ENCODE results near the gene MOXD1.
"Not testable (repeated sequence)": the region's sequence is repeated elsewhere in the genome, so short reads cannot be mapped to it uniquely, and the experiment has no call there.

MOXD1 gene

DNA sequence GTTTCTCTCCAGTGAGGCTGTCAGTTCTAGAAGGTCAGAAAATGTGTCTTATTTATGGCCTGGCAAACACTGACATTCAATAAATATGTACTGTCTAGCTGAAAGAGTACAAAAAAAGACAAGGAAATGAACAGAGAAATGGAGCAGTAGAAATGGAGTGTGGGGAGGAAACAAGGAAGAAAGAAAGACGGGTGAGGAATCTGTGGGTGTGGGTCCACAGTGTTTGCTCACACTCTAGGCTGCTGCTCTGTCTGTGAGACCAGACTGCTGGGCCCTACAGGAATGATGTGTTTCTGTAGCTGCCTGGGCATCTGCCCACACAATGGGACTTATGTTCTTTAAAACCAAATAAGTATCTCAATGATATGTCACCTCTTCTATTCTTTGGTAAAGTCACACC, 114.2 kb downstream of the MOXD1 start:
- no peak overlapping the region for H3K27ac ChIP-seq
- no peak for DNase-seq (ENCODE audit: low read depth, low spot score)

DNA sequence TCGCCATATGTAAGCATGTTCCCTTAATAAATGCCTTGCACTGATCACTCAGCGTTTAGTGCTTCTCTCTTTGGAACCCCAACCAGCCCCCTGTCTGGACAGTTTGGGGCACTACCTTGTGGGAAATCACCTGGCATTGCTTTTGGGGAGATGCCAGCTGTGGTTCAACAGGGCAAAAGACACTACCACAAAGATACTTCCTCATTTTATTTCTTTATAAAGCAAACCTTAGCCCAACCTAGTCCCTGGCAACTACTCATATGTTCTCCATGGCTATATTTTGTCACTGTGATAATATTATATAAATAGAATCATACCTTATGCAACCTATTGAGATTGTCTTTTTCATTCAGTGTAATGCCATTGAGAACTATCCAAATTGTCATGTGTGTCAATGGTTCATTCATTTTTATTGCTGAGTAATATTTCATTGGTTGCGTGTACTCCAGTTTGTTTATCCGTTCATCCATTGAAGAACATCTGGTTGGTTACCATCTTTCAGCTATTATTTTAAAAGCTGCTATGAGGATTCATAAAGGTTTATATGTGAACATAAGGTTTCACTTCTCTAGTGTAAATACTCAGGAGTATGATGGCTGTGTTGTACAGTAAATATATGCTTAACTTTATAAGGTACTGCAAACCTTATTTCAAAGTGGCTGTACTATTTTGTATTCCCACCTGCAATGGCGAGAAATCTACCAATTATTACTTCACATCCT, 114.8 kb downstream of the MOXD1 start:
- DNase-seq (ENCODE audit: low read depth, low spot score): no peak
- H3K27ac ChIP-seq: no peak overlapping the region

DNA sequence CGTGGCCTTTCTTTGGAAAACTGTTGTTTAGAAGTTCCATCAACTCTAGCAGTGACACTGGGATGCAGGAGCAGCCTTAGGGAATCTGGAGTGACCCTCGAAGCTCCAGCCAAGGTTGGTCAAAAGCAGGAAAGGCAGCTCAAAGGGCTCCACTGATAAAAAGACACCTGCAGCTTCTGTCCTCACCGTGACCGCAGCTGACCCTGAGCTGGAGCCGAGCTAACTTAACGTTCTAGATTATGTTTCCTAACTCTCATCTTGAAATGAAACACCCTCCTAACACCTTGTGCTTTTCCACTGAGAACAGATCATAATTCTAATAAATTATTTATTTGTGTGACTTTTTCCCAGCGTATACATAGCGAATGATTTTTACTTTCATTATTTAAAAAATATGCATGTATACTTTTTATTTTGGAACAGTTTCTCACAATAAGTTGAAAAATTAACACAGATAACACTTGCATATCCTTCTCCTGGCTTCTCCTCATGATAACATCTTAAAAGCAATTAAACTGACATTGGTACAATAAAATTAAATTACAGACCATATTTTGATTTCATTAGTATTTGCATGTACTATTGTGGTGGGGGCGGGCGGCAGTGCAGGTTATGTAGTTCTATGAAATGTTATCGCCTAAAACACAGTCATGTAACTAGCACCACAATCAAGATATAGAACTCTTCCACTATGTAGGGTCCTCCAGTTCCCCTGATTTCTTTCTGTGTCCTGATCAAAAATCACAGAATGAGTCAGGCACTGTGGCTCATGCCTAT, 116.1 kb downstream of the MOXD1 start:
- H3K27ac ChIP-seq: no peak overlapping the region
- no peak for DNase-seq (ENCODE audit: low read depth, low spot score)

DNA sequence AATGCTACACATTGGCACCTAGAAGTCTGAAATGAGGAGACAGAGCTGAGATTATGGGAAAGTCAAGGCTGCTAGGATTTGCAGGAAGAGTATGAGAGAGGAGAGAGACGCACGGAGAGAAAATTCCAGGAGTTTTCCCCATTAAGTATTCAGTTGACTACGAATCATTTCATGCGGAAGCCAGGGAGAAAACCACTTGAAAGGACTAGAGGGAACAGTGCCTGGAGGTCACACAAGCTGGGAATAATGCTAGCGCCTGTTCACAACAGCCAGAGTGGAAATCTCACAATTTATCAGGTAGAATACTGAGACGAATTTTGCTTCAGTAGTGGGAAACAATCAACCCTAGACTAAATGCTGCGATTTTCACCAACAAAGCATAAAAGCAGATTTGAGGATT, 118.6 kb downstream of the MOXD1 start:
- H3K27ac ChIP-seq: no peak overlapping the region
- DNase-seq (ENCODE audit: low read depth, low spot score): no peak

DNA sequence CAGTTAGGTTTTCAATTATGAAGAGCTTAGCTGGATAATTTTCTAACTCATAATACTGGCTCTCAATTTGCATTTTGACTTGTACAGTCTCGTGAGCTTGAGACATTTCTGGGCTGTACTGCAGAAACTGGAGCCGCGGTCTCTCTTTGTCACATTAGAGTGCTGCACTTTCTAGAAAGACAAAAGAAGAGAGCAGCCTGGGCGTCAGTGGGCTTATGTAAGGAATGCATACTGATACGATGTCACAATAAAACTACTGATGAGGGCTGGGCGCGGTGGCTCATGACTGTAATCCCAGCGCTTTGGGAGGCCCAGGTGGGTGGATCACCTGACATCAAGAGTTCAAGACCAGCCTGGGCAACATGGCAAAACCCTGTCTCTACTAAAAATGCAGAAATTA, 120.8 kb downstream of the MOXD1 start:
- no peak overlapping the region for H3K27ac ChIP-seq
- no peak for DNase-seq (ENCODE audit: low read depth, low spot score)

DNA sequence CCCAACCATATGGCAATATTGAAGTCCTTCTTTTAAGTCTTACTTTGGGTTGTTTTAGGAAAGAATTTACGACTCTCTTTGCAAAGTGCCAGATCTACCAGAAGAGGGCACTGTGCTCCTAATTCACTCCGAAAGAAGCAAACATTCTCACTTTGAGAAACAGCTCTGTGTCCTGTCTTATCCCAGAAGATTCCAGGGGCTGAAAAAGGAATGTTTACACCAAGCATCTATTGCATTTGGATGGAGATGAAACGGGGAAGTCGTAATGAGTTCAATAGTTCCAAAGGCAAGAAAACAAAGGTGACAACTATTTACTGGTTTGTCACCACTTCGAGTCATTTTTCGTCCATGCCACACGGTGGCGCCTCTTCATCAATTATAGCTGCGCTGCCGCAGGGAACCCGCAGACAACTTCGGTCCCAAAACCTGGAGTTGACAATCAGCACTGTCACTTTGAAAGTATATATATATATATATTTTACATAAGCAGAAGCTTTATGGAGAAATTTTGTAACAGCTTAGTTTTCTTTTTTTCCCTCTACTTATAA, 121.6 kb downstream of the MOXD1 start:
- DNase-seq (ENCODE audit: low read depth, low spot score): no peak

DNA sequence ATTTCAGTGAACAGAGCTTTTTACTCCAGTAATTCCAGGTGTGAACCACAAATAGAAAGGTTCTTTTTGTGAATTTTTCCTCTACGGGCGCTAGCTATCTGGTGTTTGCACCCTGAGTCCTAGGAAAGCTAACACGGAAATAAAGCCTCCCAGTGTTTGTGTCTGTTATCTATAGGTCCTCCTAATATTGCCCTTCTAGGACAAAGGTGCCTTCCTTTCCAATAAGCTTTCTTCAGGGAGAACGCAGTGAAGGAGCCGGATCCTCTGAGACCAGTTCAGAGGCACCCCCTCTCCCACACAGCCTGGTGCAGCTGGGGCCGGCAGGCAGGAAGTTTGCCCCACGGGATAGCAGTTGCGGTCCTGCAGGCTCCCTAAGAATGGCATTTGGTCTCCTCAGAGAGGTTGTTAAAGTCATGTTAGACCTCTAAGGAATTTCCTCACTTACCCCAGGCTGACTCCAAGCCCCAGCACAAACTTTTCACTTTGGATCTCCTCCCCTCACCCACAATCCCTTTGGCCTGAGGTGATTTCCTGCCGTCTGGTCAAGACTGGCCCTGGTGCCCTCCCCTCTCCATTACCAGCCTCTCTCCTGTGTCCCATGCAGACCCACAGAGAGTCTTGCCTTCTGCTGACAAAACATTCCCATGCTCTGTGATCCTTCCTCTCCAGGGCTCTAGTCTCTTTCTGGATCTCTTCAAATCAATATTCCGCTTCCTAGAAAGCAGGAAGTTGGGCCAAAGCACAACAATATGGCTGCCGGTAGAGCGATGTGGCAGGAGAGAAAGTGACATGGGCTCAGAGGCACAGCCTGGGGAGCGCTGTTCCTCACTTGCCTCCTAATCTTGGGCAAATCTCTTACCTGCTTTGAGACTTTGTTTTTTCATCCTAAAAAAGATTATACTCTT, 126.0 kb downstream of the MOXD1 start:
- no peak overlapping the region for H3K27ac ChIP-seq
- no peak for DNase-seq (ENCODE audit: low read depth, low spot score)

More for the DNA sequence above, 121.6 kb downstream of the MOXD1 start:
- no peak overlapping the region for H3K27ac ChIP-seq

DNA sequence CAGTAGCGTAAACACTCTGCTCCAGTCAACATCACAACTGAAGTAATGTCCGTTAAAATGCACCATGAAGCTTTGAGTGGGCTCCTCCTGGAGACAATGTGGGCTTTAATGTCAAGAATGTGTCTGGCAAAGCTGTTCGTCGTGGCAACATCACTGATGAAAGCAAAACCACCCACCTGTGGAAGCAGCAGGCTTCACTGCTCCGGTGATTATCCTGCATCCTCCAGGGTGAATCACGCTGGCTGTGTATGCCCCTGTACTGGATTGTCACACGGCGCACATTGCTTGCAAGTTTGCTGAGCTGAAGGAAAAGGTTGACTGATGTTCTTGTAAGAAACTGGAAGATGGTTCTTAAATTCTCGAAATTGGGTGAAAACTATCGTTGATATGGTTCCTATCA, 128.5 kb downstream of the MOXD1 start:
- no peak for DNase-seq (ENCODE audit: low read depth, low spot score)
- H3K27ac ChIP-seq: no peak overlapping the region

DNA sequence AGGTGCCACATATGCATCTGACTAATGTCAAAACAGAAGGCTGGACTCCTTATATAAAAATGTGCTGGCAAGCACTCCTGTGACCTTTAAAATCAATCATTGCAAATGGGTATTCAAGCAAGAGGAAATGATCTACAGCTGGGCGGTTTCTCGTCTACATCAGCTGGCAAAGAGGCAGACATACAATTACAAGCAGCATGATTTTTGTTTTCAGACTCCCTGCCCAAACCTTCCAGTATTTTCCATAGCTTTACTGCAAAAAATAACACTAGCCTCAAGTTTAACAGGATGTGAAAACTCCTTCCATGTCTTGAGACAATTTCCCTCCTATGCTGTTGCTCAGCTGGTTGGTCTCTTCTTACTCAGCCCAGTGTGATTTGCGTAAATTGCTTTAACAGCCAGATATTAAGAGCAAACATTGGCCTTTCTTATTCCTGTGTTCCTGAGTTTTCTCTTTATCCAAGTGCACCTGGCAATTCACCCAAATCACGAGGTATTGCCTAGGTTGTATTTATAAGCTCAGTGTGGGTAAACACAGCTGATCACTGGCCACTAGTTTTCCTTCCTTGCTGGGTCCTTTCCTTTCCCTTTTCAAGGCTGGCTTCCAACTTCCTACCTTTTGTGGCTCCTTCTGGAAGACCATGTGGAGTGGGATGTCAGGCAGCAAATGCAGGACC, 130.4 kb downstream of the MOXD1 start:
- no peak overlapping the region for H3K27ac ChIP-seq
- no peak for DNase-seq (ENCODE audit: low read depth, low spot score)

DNA sequence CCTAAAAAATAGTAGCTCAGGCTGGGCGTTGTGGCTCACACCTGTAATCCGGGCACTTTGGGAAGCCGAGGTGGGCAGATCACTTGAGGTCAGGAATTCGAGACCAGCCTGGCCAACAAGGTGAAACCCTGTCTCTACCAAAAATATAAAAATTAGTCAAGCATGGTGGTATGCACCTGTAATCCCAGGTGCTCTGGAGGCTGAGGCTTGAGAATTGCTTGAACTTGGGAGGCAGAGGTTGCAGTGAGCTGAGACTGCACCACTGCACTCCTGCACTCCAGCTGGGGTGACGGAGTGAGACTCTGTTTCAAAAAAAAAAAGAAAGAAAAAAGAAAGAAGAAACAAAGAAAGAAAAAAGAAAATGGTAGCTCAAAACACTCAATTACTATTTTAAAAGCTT, 132.6 kb downstream of the MOXD1 start:
- H3K27ac ChIP-seq; DNase-seq (ENCODE audit: low read depth, low spot score): not testable (repeated sequence)

DNA sequence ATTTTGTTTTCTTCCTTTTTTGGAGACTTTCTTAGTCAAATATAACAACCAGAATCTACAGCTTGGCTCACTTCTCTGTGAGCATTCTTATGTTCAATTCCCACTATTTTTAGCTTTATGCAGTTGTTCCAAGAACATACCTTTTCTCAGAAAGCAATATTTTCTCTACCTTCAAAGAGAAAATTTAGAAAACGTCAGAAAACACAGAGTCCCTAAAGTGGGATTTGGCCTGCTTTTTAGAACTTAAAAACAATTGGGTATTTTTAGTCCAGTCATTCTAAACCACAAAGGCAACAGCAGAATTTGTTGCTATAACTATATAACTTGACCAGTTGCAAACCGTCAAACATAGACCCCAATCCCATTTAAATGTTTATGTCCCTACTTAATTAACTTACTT, 133.1 kb downstream of the MOXD1 start:
- no peak for DNase-seq (ENCODE audit: low read depth, low spot score)
- H3K27ac ChIP-seq: no peak overlapping the region

DNA sequence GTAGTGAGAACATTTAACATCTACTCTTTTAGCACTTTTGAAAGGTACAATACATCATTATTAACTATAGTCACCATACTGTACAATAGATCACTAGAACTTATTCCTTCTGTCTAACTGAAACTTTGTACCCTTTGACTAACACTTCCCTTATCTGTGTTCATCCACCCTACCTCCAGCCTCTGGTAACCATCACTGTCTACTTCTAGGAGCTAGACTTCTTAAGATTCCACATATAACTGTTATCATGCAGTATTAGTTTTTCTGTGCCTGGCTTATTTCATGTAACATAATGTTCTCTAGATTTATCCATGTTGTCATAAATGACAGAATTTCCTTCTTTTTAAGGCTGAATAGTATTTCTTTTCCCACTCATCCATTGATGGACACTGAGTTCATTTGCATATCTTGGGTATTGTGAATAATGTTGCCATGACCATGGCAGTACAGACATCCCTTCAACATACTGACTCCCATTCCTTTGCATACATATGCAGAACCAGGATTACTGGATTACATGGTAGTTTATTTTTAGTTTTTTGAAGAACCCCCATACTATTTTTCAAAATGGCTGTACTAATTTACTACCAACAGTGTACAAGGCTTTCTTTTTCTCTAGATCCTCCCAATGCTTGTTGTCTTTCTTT, 135.7 kb downstream of the MOXD1 start:
- no peak for DNase-seq (ENCODE audit: low read depth, low spot score)
- no peak overlapping the region for H3K27ac ChIP-seq

DNA sequence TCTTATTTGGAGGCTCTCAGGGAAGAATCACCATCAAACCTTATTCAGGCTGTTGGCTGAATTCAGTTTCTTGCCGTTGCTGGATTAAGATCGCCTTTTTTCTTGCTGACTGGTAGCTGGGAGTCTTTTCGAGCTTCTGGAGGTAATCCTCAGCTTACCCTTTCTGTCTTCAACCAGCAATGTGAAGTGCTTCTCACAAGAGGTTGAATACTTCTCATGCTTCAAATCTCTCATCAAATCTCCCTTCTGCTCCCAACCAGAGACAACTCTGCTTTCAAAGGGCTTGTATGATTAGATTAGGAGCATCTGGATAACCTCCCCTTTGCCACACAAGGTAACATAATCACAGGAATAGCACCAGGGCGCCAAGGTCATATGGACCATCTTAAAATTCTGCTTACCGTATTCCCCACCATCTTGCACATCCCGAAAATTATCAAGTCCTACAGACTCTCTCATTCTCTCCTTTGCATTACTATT, 137.2 kb downstream of the MOXD1 start:
- H3K27ac ChIP-seq: no peak overlapping the region
- DNase-seq (ENCODE audit: low read depth, low spot score): no peak

DNA sequence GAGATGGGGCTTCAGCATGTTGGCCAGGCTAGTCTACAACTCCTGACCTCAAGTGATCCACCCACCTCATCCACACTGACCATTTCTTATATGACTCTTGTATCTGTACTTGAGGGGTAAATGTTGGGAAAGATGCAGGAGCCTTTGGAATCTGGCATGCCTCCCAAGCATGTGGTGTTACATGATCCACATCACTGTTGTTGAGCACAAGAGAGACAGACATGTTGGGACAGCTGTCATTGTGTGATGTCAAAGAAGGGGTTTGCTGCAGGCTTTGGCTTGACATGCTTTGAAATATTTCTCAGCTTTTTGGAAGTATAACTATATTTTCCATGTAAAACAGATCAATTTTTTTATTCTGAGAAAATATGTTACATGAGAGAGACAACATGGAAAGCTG, 139.9 kb downstream of the MOXD1 start:
- no peak overlapping the region for H3K27ac ChIP-seq
- no peak for DNase-seq (ENCODE audit: low read depth, low spot score)

DNA sequence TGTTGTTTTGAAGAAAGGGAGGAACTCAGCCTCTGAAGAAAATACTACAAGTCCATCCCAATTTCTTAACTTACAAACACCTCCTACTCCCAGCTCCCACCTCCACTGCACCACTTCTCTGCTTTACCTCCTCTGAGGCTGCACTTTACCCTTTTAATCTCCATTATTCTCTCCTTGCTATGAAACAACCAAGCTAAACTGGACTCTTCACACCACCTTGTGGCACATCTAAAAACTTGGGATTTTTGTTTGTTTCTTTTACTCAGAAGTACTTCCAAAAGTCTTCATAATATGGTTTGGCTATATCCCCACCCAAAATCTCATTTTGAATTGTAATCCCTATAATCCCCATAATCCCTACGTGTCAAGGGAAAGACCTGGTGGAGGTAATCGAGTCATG, 142.2 kb downstream of the MOXD1 start:
- no peak overlapping the region for H3K27ac ChIP-seq

DNA sequence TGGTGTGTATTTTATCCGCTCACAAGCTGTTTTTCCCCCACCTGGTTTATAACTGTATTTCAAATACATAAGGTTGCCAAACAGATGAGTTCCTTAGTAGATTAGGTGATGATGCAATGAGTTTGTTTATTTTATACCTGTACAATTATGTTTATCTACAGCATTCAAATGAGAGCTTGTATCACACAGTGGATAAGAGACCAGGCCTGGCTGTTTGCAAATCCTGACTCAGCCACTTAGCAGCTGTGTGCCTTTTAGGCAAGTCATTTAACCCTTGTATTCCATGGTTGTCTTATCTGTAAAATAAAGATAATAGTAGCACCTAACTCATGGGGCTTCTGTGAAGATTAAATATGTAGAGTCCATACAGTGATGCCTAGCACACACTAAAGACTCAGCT, 143.7 kb downstream of the MOXD1 start:
- peak; percentile 36 for DNase-seq (ENCODE audit: low read depth, low spot score)
- H3K27ac ChIP-seq: no peak overlapping the region

More for the DNA sequence above, 142.2 kb downstream of the MOXD1 start:
- DNase-seq (ENCODE audit: low read depth, low spot score): no peak

DNA sequence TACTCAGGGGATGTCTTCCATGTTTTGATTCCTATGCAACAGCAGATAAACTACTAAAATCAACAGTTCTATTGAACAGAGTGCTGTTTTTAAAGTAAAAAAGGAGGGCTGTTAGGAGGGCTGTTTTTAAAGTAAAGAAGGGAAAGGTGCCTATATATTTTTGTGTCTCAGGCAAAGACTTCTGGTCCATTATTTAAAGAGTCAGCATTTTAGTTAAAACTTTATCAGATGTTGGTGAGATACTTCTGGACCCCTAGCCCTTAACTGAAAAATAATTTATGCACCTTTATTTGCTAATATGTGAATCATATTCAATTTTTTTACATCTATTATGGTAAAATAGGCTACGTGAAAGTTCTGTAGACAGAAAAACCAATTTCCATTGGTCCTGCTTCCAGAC, 144.8 kb downstream of the MOXD1 start:
- no peak for DNase-seq (ENCODE audit: low read depth, low spot score)
- H3K27ac ChIP-seq: no peak overlapping the region

DNA sequence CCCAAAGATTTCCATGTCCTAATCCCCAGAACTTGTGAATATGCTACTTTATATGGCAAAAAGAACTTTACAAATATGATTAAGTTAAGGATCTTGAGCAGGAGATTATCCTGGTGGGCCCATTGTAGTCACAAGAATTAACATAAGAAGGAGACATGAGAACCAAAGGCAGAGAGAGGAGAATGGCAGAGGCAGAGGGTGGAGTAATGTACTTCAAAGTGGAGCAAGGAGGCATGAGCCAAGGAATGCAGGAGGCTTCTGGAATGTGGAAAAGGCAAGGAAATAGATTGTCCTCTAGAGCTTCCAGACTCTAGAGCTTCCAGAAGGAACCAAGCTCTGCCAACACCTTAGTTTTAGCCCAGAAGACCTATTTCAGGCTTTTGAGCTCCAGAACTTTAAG, 147.4 kb downstream of the MOXD1 start:
- DNase-seq (ENCODE audit: low read depth, low spot score): no peak
- no peak overlapping the region for H3K27ac ChIP-seq

DNA sequence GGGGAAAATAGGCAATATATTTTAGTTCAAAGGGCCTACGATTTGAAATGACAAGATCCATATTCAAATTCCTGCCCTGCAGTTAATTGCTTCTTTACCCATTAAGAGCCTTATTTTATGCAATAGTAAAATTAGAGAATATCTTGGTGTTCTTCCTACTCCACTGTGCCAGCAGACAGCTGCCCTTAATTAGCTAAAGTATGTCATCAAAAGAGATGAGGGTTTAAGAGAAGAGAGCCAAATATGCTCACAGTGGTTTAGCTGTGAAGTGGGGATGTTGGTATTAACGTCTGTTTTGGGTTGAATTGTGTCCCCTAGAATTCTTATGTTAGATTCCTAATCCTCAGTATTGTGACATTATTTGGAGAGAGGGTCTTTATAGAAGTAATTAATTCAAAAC, 148.1 kb downstream of the MOXD1 start:
- no peak for DNase-seq (ENCODE audit: low read depth, low spot score)
- no peak overlapping the region for H3K27ac ChIP-seq

Data from epithelial cell of prostate (primary cell).